Hematopoietic multipotent progenitor cell (in vitro differentiated cells): ENCODE data around the gene SYNPO2L. TPM values are rescaled to one million over a fixed set of nuclear protein-coding genes. Genes with fewer than 3 reads are reported as not detected.
"Not testable (repeated sequence)": the region's sequence is repeated elsewhere in the genome, so short reads cannot be mapped to it uniquely, and the experiment has no call there.

Experiments
- DNase-seq, 3 donors: peaks; one replicate each; pipeline ENCODE4 v3.0.0-alpha.2; 2011 to 2015; ENCODE audit warnings: low read depth in 2 of 3, low spot score in 2 of 3
- total RNA-seq: library from RNA; depleted of rRNA; stranded (reverse); fragments of >200 nt; gene quantifications from one replicate; pipeline ENCODE4 v1.2.3, GENCODE V29; 2012

SYNPO2L gene
- total RNA-seq, 1 donor = not detected

DNA sequence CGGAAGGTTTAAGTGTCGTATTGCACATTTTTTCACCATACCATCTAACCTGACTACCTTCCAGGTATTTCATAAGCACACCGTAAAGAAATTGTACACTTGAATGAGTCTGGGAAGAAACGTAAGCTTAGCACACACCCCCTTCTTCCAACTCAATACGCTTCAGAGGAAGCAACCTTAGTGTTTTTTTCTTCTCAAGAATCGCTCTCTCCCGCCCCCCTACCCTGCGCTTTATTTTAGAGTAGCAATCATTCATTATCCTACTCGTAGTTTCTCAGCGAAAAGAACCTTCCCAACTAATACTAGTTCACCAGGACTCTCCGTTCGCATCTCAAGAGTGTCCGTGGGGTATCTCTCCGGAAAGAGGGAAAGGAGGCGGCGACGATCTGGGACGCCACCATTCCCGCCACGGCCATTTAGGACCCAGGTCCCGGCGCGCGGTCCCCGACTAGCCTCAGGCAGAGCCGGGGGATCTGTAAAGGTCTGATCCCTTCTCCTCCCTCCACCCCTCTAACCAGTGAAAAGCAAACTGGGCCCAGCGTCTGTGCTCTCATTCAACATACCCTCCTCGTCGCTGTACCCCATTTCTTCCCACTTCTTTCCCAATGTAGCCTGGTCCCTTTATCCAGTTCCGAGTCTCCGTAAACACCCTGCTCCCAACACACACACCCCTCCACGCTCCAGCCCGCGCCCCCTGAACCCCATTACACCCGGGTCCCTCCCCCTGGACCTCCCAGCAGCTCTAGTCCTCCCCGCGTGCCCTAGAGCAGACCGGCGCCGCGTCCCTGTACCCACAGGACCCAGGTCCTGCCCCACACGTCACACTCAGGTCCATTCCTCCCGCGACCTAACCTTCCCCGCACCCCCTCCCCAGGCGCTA, 30.6 kb downstream of the SYNPO2L start:
- DNase-seq = peak in 2 of 3 donors; percentile 44 to 60

DNA sequence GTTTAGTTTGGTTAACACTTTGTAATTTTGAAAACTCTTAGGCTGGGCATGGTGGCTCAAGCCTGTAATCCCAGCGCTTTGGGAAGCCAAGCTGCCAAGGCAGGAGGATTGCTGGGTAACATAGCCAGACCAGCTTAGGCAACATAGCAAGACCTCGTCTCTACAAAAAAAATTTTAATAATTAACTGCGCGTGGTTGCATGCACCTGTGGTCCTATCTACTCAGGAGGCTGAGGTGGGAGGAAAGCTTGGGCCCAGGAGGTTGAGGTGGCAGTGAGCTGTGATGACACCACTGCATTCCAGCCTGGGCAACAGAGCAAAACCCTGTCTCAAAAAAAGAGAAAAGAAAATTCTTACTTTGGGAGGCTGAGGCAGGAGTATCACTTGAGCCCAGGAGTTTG, 32.8 kb downstream of the SYNPO2L start:
- DNase-seq = no peak

DNA sequence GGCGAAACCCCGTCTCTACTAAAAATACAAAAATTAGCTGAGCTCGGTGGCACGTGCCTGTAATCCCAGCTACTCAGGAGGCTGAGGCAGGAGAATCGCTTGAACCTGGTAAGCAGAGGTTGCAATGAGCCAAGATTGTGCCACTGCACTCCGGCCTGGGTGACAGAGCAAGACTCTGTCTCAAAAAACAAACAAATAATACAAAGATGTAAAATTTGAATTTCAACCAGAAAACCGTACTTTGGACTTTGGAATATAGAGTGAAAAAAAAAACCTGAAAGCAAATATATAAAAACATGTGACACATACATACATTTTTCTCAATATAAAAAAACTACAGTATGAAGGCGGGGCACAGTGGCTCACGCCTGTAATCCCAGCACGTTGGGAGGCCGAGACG, 34.9 kb downstream of the SYNPO2L start:
- not testable (repeated sequence) for DNase-seq

DNA sequence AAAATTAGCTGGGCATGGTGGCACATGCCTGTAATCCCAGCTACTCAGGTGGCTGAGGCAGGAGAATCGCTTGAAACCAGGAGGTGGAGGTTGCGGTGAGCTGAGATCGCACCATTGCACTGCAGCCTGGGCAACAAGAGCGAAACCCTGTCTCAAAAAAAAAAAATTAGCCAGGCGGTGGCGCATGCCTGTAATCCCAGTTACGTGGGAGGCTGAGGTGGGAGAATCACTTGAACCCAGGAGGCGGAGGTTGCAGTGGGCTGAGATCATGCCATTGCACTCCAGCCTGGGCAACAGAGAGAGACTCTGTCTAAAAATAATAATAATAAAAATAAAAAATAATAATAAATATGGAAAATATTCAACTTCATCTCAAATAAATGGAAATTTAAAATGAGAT, 38.7 kb downstream of the SYNPO2L start:
- not testable (repeated sequence) for DNase-seq

DNA sequence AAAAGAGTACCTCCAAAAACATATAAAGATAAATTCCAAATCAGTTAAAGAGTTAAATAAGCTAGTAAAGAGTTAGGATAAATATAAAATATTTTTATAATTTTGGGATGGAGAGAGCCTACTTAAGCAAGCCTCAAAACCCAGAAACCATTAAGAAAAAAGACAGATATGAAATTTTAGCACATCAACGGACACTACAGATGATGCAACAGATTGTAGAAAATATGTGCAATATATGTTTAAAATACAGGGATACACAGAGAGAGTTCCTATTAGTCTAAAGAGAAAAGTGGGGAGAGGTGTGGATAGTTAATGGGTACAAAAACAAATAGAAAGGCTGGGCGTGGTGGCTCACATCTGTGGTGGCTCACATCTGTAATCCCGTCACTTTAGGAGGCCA, 41.1 kb downstream of the SYNPO2L start:
- no peak for DNase-seq

DNA sequence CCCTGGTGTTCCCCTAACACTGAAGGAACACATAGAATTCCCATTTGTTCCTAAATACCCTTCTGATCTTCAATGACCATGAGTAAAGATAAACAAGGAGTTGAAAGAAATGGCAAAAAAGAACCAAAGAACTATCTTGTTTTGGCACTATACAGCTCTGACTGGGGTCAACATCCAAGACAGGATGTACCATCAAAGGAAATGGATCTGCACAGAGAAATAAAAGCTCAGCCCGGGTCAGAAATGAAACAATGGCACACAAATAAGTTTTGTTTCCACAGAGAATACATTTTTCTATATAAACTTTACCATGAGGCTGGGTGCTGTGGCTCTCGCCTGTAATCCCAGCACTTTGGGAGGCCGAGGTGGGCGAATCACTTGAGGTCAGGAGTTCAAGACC, 46.7 kb downstream of the SYNPO2L start:
- no peak for DNase-seq

DNA sequence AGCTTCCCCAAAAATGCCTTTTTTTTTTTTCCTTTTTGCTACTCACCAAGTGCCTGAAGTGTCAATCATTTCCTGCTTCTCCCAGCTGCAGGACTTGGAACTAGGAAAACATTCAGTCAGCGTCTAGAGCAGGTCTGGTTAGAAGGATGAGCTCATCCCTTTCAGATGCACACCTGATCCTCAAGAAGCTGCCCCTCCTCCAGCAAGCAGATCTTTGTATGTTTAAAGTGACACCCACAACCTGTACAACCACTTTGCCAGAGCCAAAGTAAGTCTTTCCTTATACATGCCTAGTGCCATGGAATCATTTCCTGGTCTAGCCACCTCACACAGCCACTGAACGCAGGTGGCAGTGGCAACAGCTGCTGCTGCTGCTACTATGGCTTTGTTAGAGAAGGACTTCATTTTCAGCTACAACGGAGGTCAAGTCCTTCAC, 54.3 kb downstream of the SYNPO2L start:
- no peak for DNase-seq

DNA sequence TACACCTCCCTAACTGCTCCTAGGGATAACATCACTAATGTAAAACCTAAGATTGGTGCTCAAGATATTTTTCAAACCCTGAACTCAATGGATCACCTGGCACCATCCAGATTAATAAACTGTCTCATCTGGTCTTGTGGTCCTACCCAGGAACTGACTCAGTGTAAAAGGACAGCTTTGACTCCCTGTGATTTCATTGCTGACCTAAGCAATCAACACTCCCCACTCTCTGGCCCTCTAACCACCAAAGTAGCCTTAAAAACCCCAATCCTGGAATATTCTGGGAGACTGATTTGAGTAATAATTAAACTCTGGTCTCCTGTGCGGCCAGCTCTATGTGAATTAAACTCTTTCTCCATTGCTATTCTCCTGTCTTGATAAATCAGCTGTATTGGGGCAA, 58.5 kb downstream of the SYNPO2L start:
- DNase-seq = no peak

Other genes with a start within 250 kb of the SYNPO2L start
- 116 TPM for gene ANXA7, start 242.0 kb downstream of the SYNPO2L start, total RNA-seq
- 1.3 TPM for gene MSS51, start 222.5 kb downstream of the SYNPO2L start, total RNA-seq
- gene PPP3CB, start 160.0 kb downstream of the SYNPO2L start, total RNA-seq = 7.8 TPM
- 11.8 TPM for gene USP54, start 64.7 kb downstream of the SYNPO2L start, total RNA-seq
- gene MYOZ1, start 14.6 kb downstream of the SYNPO2L start, total RNA-seq = not detected
- gene AGAP5, start 42.1 kb upstream of the SYNPO2L start, total RNA-seq = 4.0 TPM
- 65.7 TPM for gene SEC24C, start 88.3 kb upstream of the SYNPO2L start, total RNA-seq
- gene CHCHD1, start 126.0 kb upstream of the SYNPO2L start, total RNA-seq = 9.2 TPM
- gene ZSWIM8, start 129.6 kb upstream of the SYNPO2L start, total RNA-seq = 86.2 TPM
- 43.1 TPM for gene NDST2, start 155.6 kb upstream of the SYNPO2L start, total RNA-seq
- gene CAMK2G, start 218.5 kb upstream of the SYNPO2L start, total RNA-seq = 49.3 TPM